Right lobe of liver (tissue), 6 donors: Measurements from ENCODE around the gene TPO. TPM values are rescaled to one million over a fixed set of nuclear protein-coding genes. Genes with fewer than 3 reads are reported as not detected.

ENCODE experiments used
- ATAC-seq, 4 donors: fragments of 200-7000 bp; cut with Tn5 transposase; one replicate each; pipeline ENCODE4 v1.9.1; 2020; ENCODE audit warnings: mild to moderate bottlenecking in 4 of 4, moderate library complexity in 4 of 4
- DNase-seq, 3 donors: peaks; one replicate each; pipeline ENCODE4 v3.0.0-alpha.2; 2020
- H3K27ac ChIP-seq, 3 donors: fragments of 200-600 bp; one replicate each; pipeline ENCODE4 v1.8.0; 2022
- H3K27me3 ChIP-seq, 2 donors: fragments of 200-600 bp; one replicate each; pipeline ENCODE4 v1.8.0; 2022
- H3K36me3 ChIP-seq, 4 donors: fragments of 200-600 bp; sonication (generic) in 1 of 4; one replicate each; pipeline versions ENCODE4 v1.5.1 to v1.8.0; 2017 to 2022; ENCODE audit warnings: control low read depth in 1 of 4
- H3K4me1 ChIP-seq, 4 donors: fragments of 200-600 bp; sonication (generic) in 1 of 4; one replicate each; pipeline versions ENCODE4 v1.5.1 to v1.8.0; 2017 to 2022; ENCODE audit warnings: control low read depth in 1 of 4
- H3K4me3 ChIP-seq, 3 donors: fragments of 200-600 bp; one replicate each; pipeline ENCODE4 v1.8.0; 2022
- H3K9me3 ChIP-seq, 4 donors: fragments of 200-600 bp; sonication (generic) in 1 of 4; one replicate each; pipeline versions ENCODE4 v1.5.1 to v1.8.0; 2017 to 2022; ENCODE audit warnings: control low read depth in 1 of 4
- POLR2A ChIP-seq: fragments of 450-650 bp; IDR thresholded peaks from one replicate; pipeline ENCODE4 v1.6.1; 2017; ENCODE audit warnings: antibody characterized with exemption, mild to moderate bottlenecking
- WGBS: methylation state at CpG from one replicate; pipeline ENCODE4 v1.1.6; 2018; ENCODE audit warnings: low coverage, low lambda C conversion rate; ENCODE audit not compliant: insufficient coverage; ENCODE audit errors: missing lambda C conversion rate; 5-methylcytosine and 5-hydroxymethylcytosine counted together
- intact Hi-C, 2 donors: fragments of 100-400 bp; cut with DNase I; formaldehyde crosslinking; loops; one replicate each; pipeline versions ENCODE4 v1.11.2 to v1.14.1; 2022
- total RNA-seq, 6 experiments: library from RNA; depleted of rRNA in 2 of 6; stranded (reverse); fragments of >200 nt in 2 of 6; fragmentation: NEBNext Ultra II Directional in 3 of 6; extraction: Animal tissue kit (Norgen Biotek cat#: 25700) in 3 of 6; gene quantifications; one replicate each; pipeline versions ENCODE4 v1.1.0 to v1.2.4, GENCODE V29; 2016 to 2023
- TF ChIP-seq, protein P1 (sequence below), 4 donors: fragments of 200-600 bp in 3 of 4; fragments of 450-650 bp in 1 of 4; IDR thresholded peaks; one replicate each; pipeline versions ENCODE4 v1.5.1 to v1.8.0; 2016 to 2022; ENCODE audit warnings: antibody characterized with exemption in 4 of 4, mild to moderate bottlenecking in 2 of 4
- donor health status: DM: no; HTN: yes; CAD: no.
- donor health status: DM: no; HTN: no; CAD: no.
- donor health status: DM: no; HTN: no; CAD: no.
- donor health status: DM: no; HTN: yes; CAD: no.
- donor health status: DM: no; HTN: yes; CAD: no.

TPO gene
- total RNA-seq, 6 experiments from 2014 or later, result not detected

DNA sequence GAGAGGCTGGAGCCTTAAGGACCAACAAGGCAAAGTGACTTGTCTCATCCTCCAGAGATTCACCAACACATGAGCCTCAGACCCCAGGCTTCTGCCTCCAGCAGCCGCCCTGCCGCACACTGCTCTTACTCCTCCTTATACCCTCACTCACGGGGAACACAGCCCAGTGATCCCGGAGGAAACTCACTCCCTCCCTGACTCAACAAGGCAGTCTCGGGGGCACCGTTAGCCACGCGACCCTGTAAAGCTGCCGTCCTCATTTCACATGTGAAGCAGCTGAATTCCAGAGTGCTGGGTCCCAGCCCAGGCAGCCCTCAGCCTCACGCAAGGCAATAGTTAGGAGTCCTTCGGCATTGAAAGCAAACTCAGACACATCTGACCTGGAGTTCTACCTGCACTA, 129.7 kb downstream of the TPO start:
- no peak for TF ChIP-seq POLR2A
- TF ChIP-seq, protein P1, sequence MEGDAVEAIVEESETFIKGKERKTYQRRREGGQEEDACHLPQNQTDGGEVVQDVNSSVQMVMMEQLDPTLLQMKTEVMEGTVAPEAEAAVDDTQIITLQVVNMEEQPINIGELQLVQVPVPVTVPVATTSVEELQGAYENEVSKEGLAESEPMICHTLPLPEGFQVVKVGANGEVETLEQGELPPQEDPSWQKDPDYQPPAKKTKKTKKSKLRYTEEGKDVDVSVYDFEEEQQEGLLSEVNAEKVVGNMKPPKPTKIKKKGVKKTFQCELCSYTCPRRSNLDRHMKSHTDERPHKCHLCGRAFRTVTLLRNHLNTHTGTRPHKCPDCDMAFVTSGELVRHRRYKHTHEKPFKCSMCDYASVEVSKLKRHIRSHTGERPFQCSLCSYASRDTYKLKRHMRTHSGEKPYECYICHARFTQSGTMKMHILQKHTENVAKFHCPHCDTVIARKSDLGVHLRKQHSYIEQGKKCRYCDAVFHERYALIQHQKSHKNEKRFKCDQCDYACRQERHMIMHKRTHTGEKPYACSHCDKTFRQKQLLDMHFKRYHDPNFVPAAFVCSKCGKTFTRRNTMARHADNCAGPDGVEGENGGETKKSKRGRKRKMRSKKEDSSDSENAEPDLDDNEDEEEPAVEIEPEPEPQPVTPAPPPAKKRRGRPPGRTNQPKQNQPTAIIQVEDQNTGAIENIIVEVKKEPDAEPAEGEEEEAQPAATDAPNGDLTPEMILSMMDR (IDR thresholded peaks at IDR 0.05), result no peak
- DNase-seq (no peak), ATAC-seq (no peak)
- 88% methylated on average over 6 of the region's 11 CpGs for WGBS
- Histone ChIP-seq H3K4me1 (no peaks in the 10 kb centered on the region), H3K36me3 (no peaks in the 10 kb centered on the region), H3K9me3 (no peaks in the 10 kb centered on the region), H3K27me3 (no peaks in the 10 kb centered on the region), H3K27ac (no peak overlapping the region), H3K4me3 (no peak overlapping the region)
- intact Hi-C loops, result no loop called here

DNA sequence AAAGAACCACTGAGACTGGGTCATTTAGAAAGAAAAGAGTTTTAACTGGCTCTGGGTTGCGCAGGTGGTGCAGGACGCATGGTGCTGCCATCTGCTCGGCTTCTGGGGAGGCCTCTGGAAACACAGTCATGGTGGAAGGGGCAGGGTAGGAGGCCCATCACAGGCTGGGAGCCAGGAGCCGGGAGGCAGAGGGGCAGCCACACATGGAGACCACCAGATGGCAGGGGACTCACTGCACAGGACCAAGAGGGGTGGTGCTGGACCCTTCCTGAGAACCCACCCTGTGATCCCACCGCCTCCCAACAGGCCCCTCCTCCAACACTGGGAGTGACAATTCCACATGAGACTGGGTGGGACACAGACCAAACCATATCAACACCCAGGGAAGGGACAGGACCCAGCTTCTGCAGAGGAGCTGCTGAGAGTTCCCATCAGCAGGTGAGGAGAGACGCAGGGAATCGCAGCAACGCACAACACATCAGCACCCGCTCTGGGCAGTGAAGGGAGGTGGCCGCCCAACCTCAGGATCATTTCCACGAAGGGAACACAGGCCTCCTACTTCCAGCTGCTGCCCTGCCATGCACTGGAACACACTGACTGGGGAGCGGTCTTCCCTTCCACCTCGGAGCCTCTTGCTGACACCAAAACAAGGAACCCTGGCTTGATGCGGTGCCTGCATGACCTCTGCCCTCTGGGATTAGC, 130.7 kb downstream of the TPO start:
- TF ChIP-seq, protein P1 (IDR thresholded peaks at IDR 0.05), result no peak
- no peak for TF ChIP-seq POLR2A
- no peak for ATAC-seq
- no peaks in the 10 kb centered on the region for H3K4me1 ChIP-seq
- no peak overlapping the region for H3K4me3 ChIP-seq
- H3K27ac ChIP-seq, result no peak overlapping the region
- DNase-seq, result no peak
- H3K36me3 ChIP-seq, result no peaks in the 10 kb centered on the region
- no peaks in the 10 kb centered on the region for H3K9me3 ChIP-seq
- intact Hi-C loops, result no loop called here
- no peaks in the 10 kb centered on the region for H3K27me3 ChIP-seq
- WGBS, result 67% methylated on average over 5 of the region's 14 CpGs

DNA sequence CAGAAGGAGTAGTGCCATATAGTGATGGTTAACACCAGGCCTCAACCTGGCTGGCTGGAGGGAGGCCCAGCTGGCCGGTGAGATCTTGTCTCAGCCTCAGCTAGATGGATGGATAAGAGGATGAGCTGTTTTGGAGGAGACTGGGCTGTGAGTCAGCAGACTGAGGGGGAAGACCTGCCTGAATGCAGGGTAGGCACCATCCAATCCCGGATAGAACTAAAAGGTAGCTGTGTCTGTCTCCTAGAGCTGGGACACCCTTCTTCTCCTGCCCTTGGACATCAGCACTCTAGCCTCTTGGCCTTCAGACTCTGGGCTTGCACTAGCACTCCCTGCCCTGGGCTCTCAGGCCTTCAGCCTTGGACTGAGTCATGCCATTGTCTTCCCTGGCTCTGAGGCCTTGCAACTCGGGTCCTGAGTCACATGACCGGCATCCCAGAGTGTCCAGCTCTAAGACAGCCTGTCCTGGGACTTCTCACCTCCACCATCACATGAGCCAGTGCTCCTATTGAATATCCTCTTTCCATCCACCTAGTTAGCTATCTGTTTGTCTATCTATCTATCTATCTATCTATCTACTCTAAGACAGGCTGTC, 131.3 kb downstream of the TPO start:
- Histone ChIP-seq H3K9me3 (no peaks in the 10 kb centered on the region), H3K27me3 (no peaks in the 10 kb centered on the region), H3K4me3 (no peak overlapping the region), H3K36me3 (no peaks in the 10 kb centered on the region), H3K4me1 (no peaks in the 10 kb centered on the region), H3K27ac (no peak overlapping the region)
- WGBS, result no CpG with 5 or more reads among the region's 4 CpGs
- ATAC-seq (no peak), DNase-seq (peak in 1 of 3 donors; percentile 36)
- no peak for TF ChIP-seq POLR2A
- TF ChIP-seq, protein P1 (IDR thresholded peaks at IDR 0.05), result no peak
- intact Hi-C loops, result loop anchor here in 1 of 2 donors (5.0 kb wide), 1 partner anchor 692 kb away; no protein-coding TSS in a partner anchor

DNA sequence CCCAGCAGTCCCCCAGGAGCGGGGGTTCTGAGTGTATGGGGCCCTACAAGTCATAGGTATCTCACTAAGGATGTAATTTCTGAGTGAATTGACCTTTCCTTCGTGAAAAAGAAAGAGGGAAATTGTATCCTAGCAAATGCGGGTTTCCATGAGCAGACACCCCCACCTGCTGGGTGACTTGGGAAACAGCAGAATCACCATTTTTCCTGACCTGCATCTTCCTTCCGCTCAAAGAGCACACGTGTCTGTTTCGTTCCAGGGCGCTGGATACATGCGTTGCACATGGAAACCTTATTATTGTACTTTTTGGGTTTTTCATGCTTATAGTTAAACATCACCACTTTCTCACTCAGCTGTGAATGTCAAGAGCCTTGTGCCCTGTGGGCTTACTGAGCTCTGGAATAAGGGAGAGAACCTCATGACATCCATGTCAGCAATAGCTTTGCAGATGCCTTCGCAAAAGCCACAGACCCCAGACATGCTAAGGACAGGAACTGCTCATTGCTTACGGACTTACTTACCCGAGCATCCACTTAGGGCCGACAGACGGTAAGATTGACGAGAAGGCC, 132.8 kb downstream of the TPO start:
- no peak overlapping the region for H3K27ac ChIP-seq
- WGBS, result 21% methylated on average over 14 of the region's 14 CpGs
- intact Hi-C loops, result loop anchor here in 1 of 2 donors (5.0 kb wide), 1 partner anchor 694 kb away; no protein-coding TSS in a partner anchor
- H3K4me3 ChIP-seq, result no peak overlapping the region
- peaks cover 0 to 13% (median 0%) of the 10 kb centered on the region in 4 donors for H3K4me1 ChIP-seq
- no peak for DNase-seq
- ATAC-seq, result peak; percentile 44 to 55 (median 49)
- H3K36me3 ChIP-seq, result no peaks in the 10 kb centered on the region
- H3K27me3 ChIP-seq, result no peaks in the 10 kb centered on the region
- H3K9me3 ChIP-seq, result no peaks in the 10 kb centered on the region
- TF ChIP-seq, protein P1 (IDR thresholded peaks at IDR 0.05), result peak; percentile 71 to 81 (median 75)
- no peak for TF ChIP-seq POLR2A
